ENCODE results near the gene COL12A1.

COL12A1 gene

GRCh38 chr6:75114806-75115205, 91.0 kb downstream of the COL12A1 start:
- Histone ChIP-seq H3K27ac (ENCODE audit: low read length) (no peak overlapping the region), H3K79me2 (ENCODE audit: insufficient read depth, low read length) (no peaks in the 10 kb centered on the region), H2AFZ (ENCODE audit: low read depth, low read length) (no peak overlapping the region), H3K36me3 (ENCODE audit: insufficient read depth, low read length) (no peaks in the 10 kb centered on the region), H4K20me1 (ENCODE audit: insufficient read depth, low read length) (no peaks in the 10 kb centered on the region), H3K4me3 (ENCODE audit: low read depth in 1 of 2, low read length in 2 of 2) (no peak overlapping the region), H3K4me1 (ENCODE audit: insufficient read depth, low read length) (no peaks in the 10 kb centered on the region), H3K27me3 (ENCODE audit: insufficient read depth, low read length, poor library complexity) (no peaks in the 10 kb centered on the region), H3K9ac (ENCODE audit: low read depth, low read length) (no peak overlapping the region), H3K4me2 (ENCODE audit: insufficient read depth, low read length) (no peak overlapping the region), H3K9me3 (ENCODE audit: insufficient read depth, low read length, severe bottlenecking) (no peaks in the 10 kb centered on the region)
- DNase-seq (no peak), ATAC-seq (ENCODE audit: insufficient read depth, low read depth) (no peak)
- TF ChIP-seq EZH2 (IDR thresholded peaks at IDR 0.05; ENCODE audit: borderline replicate concordance, low read depth, low read length, severe bottlenecking) = no peak
- TF ChIP-seq, protein P1, sequence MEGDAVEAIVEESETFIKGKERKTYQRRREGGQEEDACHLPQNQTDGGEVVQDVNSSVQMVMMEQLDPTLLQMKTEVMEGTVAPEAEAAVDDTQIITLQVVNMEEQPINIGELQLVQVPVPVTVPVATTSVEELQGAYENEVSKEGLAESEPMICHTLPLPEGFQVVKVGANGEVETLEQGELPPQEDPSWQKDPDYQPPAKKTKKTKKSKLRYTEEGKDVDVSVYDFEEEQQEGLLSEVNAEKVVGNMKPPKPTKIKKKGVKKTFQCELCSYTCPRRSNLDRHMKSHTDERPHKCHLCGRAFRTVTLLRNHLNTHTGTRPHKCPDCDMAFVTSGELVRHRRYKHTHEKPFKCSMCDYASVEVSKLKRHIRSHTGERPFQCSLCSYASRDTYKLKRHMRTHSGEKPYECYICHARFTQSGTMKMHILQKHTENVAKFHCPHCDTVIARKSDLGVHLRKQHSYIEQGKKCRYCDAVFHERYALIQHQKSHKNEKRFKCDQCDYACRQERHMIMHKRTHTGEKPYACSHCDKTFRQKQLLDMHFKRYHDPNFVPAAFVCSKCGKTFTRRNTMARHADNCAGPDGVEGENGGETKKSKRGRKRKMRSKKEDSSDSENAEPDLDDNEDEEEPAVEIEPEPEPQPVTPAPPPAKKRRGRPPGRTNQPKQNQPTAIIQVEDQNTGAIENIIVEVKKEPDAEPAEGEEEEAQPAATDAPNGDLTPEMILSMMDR (IDR thresholded peaks at IDR 0.05; ENCODE audit: borderline replicate concordance, extremely low read depth, low read length, poor library complexity, severe bottlenecking) = no peak

DNA sequence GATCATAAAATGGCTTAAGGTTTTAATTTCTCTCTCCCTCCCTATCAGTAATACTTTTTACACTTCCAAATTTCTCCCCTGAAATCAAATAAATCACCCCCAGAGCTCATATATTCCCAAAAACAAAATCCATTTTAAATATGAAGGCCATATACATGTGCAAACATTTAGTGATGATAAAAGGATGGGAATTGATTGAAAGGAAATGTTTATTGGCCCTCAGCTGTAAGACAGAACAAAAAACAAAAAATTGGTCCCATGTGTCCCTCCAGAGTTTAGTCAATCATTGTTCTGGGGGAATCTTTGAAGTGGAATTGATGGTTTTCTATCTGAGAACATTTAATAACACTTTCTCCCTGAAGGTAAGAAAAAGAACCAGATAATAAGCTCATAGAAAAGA, 91.7 kb downstream of the COL12A1 start:
- ATAC-seq (ENCODE audit: insufficient read depth, low read depth) (no peak), DNase-seq (no peak)
- TF ChIP-seq, protein P1 (IDR thresholded peaks at IDR 0.05; ENCODE audit: borderline replicate concordance, extremely low read depth, low read length, poor library complexity, severe bottlenecking) = no peak
- no peak for TF ChIP-seq EZH2 (IDR thresholded peaks at IDR 0.05; ENCODE audit: borderline replicate concordance, low read depth, low read length, severe bottlenecking)
- H4K20me1 ChIP-seq (ENCODE audit: insufficient read depth, low read length) = no peaks in the 10 kb centered on the region
- no peak overlapping the region for H3K4me3 ChIP-seq (ENCODE audit: low read depth in 1 of 2, low read length in 2 of 2)
- no peaks in the 10 kb centered on the region for H3K27me3 ChIP-seq (ENCODE audit: insufficient read depth, low read length, poor library complexity)
- H3K27ac ChIP-seq (ENCODE audit: low read length) = no peak overlapping the region
- H3K9ac ChIP-seq (ENCODE audit: low read depth, low read length) = no peak overlapping the region
- H3K79me2 ChIP-seq (ENCODE audit: insufficient read depth, low read length) = no peaks in the 10 kb centered on the region
- H3K9me3 ChIP-seq (ENCODE audit: insufficient read depth, low read length, severe bottlenecking) = no peaks in the 10 kb centered on the region
- H3K36me3 ChIP-seq (ENCODE audit: insufficient read depth, low read length) = no peaks in the 10 kb centered on the region
- no peak overlapping the region for H3K4me2 ChIP-seq (ENCODE audit: insufficient read depth, low read length)
- H2AFZ ChIP-seq (ENCODE audit: low read depth, low read length) = no peak overlapping the region
- H3K4me1 ChIP-seq (ENCODE audit: insufficient read depth, low read length) = no peaks in the 10 kb centered on the region

DNA sequence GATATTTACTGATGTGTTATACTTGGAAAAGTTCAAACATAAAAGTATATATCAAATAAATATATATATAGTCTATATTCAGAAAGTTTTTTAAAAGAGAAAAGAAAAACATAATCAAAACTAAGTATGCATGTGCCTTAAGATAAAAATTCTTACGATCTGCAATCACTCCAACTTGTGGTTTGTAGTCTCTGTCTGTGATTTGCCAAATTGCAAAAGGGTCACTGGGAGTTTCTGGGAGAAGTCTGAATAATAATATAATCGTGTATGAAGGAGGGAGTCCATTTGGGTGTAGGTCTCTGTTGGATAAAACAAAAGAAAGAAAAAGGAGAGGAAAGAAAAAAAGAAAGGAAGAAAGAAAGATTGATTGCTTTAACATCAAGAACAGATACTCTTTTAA, 92.4 kb downstream of the COL12A1 start:
- Histone ChIP-seq H2AFZ (ENCODE audit: low read depth, low read length) (no peak overlapping the region), H3K9ac (ENCODE audit: low read depth, low read length) (no peak overlapping the region)
- DNase-seq = no peak

More for the DNA sequence above, 92.4 kb downstream of the COL12A1 start:
- H3K4me3 ChIP-seq (ENCODE audit: low read depth in 1 of 2, low read length in 2 of 2) = no peak overlapping the region
- H3K9me3 ChIP-seq (ENCODE audit: insufficient read depth, low read length, severe bottlenecking) = no peaks in the 10 kb centered on the region
- TF ChIP-seq, protein P1 (IDR thresholded peaks at IDR 0.05; ENCODE audit: borderline replicate concordance, extremely low read depth, low read length, poor library complexity, severe bottlenecking) = no peak
- TF ChIP-seq EZH2 (IDR thresholded peaks at IDR 0.05; ENCODE audit: borderline replicate concordance, low read depth, low read length, severe bottlenecking) = no peak
- no peaks in the 10 kb centered on the region for H4K20me1 ChIP-seq (ENCODE audit: insufficient read depth, low read length)
- no peaks in the 10 kb centered on the region for H3K79me2 ChIP-seq (ENCODE audit: insufficient read depth, low read length)
- no peak for ATAC-seq (ENCODE audit: insufficient read depth, low read depth)
- no peak overlapping the region for H3K27ac ChIP-seq (ENCODE audit: low read length)
- H3K27me3 ChIP-seq (ENCODE audit: insufficient read depth, low read length, poor library complexity) = no peaks in the 10 kb centered on the region
- no peak overlapping the region for H3K4me2 ChIP-seq (ENCODE audit: insufficient read depth, low read length)
- H3K36me3 ChIP-seq (ENCODE audit: insufficient read depth, low read length) = no peaks in the 10 kb centered on the region
- no peaks in the 10 kb centered on the region for H3K4me1 ChIP-seq (ENCODE audit: insufficient read depth, low read length)
